ENCODE data around the gene DTX3L. TPM values are rescaled to one million over a fixed set of nuclear protein-coding genes. Genes with fewer than 3 reads are reported as not detected.

Gene DTX3L
- total and polyA plus RNA-seq, 2 experiments from 2014 or later = 1.8 to 6.8 TPM

- Mint-ChIP-seq H3K4me3 (no peak overlapping the region), H3K9me3 (no peaks in the 10 kb centered on the region), H3K36me3 (ENCODE audit: low read depth) (no peaks in the 10 kb centered on the region), H3K4me1 (peaks cover 3% of the 10 kb centered on the region; the same call in 2 of the 3 replicates), H3K27me3 (ENCODE audit: insufficient read depth, low read depth, poor library complexity) (no peaks in the 10 kb centered on the region), H3K27ac (no peak overlapping the region)
- Histone ChIP-seq H2AFZ (no peak overlapping the region), H3K9me2 (ENCODE audit: insufficient read depth) (0 out of 2 replicates have a peak, but pooled peaks cover 5% of the 10 kb centered on the region), H3K4me2 (no peak overlapping the region), H3K27ac (ENCODE audit: low read depth) (no peak overlapping the region), H3F3A (replicated peaks; ENCODE audit: low read depth) (no peaks in the 10 kb centered on the region), H3K27me3 (ENCODE audit: insufficient read depth) (no peaks in the 10 kb centered on the region), H3K4me3 (no peak overlapping the region), H3K4me1 (ENCODE audit: insufficient read depth) (no peaks in the 10 kb centered on the region; the same call in 1 of the 2 replicates), H4K20me1 (replicated peaks; ENCODE audit: insufficient read depth) (no peaks in the 10 kb centered on the region), H3K36me3 (ENCODE audit: insufficient read depth) (no peaks in the 10 kb centered on the region), H3K79me2 (replicated peaks; ENCODE audit: insufficient read depth) (no peaks in the 10 kb centered on the region)
- no peak for DNase-seq (ENCODE audit: low spot score)
- no peak for ATAC-seq
- TF ChIP-seq, protein P1, sequence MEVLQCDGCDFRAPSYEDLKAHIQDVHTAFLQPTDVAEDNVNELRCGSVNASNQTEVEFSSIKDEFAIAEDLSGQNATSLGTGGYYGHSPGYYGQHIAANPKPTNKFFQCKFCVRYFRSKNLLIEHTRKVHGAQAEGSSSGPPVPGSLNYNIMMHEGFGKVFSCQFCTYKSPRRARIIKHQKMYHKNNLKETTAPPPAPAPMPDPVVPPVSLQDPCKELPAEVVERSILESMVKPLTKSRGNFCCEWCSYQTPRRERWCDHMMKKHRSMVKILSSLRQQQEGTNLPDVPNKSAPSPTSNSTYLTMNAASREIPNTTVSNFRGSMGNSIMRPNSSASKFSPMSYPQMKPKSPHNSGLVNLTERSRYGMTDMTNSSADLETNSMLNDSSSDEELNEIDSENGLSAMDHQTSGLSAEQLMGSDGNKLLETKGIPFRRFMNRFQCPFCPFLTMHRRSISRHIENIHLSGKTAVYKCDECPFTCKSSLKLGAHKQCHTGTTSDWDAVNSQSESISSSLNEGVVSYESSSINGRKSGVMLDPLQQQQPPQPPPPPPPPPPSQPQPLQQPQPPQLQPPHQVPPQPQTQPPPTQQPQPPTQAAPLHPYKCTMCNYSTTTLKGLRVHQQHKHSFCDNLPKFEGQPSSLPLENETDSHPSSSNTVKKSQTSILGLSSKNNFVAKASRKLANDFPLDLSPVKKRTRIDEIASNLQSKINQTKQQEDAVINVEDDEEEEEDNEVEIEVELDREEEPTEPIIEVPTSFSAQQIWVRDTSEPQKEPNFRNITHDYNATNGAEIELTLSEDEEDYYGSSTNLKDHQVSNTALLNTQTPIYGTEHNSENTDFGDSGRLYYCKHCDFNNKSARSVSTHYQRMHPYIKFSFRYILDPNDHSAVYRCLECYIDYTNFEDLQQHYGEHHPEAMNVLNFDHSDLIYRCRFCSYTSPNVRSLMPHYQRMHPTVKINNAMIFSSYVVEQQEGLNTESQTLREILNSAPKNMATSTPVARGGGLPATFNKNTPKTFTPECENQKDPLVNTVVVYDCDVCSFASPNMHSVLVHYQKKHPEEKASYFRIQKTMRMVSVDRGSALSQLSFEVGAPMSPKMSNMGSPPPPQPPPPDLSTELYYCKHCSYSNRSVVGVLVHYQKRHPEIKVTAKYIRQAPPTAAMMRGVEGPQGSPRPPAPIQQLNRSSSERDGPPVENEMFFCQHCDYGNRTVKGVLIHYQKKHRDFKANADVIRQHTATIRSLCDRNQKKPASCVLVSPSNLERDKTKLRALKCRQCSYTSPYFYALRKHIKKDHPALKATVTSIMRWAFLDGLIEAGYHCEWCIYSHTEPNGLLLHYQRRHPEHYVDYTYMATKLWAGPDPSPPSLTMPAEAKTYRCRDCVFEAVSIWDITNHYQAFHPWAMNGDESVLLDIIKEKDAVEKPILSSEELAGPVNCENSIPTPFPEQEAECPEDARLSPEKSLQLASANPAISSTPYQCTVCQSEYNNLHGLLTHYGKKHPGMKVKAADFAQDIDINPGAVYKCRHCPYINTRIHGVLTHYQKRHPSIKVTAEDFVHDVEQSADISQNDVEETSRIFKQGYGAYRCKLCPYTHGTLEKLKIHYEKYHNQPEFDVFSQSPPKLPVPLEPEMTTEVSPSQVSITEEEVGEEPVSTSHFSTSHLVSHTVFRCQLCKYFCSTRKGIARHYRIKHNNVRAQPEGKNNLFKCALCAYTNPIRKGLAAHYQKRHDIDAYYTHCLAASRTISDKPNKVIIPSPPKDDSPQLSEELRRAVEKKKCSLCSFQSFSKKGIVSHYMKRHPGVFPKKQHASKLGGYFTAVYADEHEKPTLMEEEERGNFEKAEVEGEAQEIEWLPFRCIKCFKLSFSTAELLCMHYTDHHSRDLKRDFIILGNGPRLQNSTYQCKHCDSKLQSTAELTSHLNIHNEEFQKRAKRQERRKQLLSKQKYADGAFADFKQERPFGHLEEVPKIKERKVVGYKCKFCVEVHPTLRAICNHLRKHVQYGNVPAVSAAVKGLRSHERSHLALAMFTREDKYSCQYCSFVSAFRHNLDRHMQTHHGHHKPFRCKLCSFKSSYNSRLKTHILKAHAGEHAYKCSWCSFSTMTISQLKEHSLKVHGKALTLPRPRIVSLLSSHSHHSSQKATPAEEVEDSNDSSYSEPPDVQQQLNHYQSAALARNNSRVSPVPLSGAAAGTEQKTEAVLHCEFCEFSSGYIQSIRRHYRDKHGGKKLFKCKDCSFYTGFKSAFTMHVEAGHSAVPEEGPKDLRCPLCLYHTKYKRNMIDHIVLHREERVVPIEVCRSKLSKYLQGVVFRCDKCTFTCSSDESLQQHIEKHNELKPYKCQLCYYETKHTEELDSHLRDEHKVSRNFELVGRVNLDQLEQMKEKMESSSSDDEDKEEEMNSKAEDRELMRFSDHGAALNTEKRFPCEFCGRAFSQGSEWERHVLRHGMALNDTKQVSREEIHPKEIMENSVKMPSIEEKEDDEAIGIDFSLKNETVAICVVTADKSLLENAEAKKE (CRISPR knock-in tag; IDR thresholded peaks at IDR 0.05) = no peak
Measured at GRCh38 chr3:122598151-122598550, 34.0 kb downstream of the DTX3L start.

DNA sequence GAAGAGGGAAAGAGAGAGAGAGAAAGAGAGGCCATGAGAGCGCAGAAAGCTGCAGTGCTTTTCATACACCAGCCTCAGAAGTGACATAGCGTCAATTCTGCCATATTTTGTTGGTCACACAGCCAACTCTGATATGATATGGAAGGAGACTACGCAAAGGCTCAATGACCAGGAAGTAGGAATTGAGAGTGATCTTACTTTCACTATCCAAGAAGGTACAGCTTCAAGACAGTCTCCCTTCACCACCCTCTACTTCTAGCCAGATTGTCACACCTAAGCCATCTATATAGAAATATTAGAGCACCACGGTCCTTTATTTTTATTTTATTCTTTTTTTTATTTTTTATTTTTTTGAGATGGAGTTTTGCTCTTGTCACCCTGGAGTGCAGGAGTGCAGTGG, 34.4 kb downstream of the DTX3L start:
- Histone ChIP-seq H3K4me3 (no peak overlapping the region), H3K9me2 (ENCODE audit: insufficient read depth) (0 out of 2 replicates have a peak, but pooled peaks cover 7% of the 10 kb centered on the region), H3K4me1 (ENCODE audit: insufficient read depth) (no peaks in the 10 kb centered on the region; the same call in 1 of the 2 replicates), H2AFZ (no peak overlapping the region), H3K4me2 (no peak overlapping the region), H3K27me3 (ENCODE audit: insufficient read depth) (no peaks in the 10 kb centered on the region), H3K36me3 (ENCODE audit: insufficient read depth) (no peaks in the 10 kb centered on the region), H3K79me2 (replicated peaks; ENCODE audit: insufficient read depth) (no peaks in the 10 kb centered on the region), H4K20me1 (replicated peaks; ENCODE audit: insufficient read depth) (no peaks in the 10 kb centered on the region), H3F3A (replicated peaks; ENCODE audit: low read depth) (no peaks in the 10 kb centered on the region), H3K27ac (ENCODE audit: low read depth) (no peak overlapping the region)
- Mint-ChIP-seq H3K4me1 (peaks cover 5% of the 10 kb centered on the region; the same call in 2 of the 3 replicates), H3K27ac (no peak overlapping the region), H3K27me3 (ENCODE audit: insufficient read depth, low read depth, poor library complexity) (no peaks in the 10 kb centered on the region), H3K36me3 (ENCODE audit: low read depth) (no peaks in the 10 kb centered on the region), H3K4me3 (no peak overlapping the region), H3K9me3 (no peaks in the 10 kb centered on the region)
- no peak for ATAC-seq
- no peak for DNase-seq (ENCODE audit: low spot score)
- TF ChIP-seq, protein P2, sequence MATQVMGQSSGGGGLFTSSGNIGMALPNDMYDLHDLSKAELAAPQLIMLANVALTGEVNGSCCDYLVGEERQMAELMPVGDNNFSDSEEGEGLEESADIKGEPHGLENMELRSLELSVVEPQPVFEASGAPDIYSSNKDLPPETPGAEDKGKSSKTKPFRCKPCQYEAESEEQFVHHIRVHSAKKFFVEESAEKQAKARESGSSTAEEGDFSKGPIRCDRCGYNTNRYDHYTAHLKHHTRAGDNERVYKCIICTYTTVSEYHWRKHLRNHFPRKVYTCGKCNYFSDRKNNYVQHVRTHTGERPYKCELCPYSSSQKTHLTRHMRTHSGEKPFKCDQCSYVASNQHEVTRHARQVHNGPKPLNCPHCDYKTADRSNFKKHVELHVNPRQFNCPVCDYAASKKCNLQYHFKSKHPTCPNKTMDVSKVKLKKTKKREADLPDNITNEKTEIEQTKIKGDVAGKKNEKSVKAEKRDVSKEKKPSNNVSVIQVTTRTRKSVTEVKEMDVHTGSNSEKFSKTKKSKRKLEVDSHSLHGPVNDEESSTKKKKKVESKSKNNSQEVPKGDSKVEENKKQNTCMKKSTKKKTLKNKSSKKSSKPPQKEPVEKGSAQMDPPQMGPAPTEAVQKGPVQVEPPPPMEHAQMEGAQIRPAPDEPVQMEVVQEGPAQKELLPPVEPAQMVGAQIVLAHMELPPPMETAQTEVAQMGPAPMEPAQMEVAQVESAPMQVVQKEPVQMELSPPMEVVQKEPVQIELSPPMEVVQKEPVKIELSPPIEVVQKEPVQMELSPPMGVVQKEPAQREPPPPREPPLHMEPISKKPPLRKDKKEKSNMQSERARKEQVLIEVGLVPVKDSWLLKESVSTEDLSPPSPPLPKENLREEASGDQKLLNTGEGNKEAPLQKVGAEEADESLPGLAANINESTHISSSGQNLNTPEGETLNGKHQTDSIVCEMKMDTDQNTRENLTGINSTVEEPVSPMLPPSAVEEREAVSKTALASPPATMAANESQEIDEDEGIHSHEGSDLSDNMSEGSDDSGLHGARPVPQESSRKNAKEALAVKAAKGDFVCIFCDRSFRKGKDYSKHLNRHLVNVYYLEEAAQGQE (IDR thresholded peaks at IDR 0.05; ENCODE audit: unreplicated experiment) = no peak
- TF ChIP-seq ZNF331 (CRISPR knock-in tag; IDR thresholded peaks at IDR 0.05; ENCODE audit: low read depth) = no peak
- no peak for TF ChIP-seq POLR2AphosphoS5 (IDR thresholded peaks at IDR 0.05; ENCODE audit: low read depth)
- TF ChIP-seq, protein P3, sequence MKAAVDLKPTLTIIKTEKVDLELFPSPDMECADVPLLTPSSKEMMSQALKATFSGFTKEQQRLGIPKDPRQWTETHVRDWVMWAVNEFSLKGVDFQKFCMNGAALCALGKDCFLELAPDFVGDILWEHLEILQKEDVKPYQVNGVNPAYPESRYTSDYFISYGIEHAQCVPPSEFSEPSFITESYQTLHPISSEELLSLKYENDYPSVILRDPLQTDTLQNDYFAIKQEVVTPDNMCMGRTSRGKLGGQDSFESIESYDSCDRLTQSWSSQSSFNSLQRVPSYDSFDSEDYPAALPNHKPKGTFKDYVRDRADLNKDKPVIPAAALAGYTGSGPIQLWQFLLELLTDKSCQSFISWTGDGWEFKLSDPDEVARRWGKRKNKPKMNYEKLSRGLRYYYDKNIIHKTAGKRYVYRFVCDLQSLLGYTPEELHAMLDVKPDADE (IDR thresholded peaks at IDR 0.05) = no peak
- TF ChIP-seq STAT1 (IDR thresholded peaks at IDR 0.05; ENCODE audit: unreplicated experiment) = no peak
